ENCODE measurements around the gene SMPDL3A.
"Not testable (repeated sequence)": the region's sequence is repeated elsewhere in the genome, so short reads cannot be mapped to it uniquely, and the experiment has no call there.

Gene SMPDL3A, protein sequence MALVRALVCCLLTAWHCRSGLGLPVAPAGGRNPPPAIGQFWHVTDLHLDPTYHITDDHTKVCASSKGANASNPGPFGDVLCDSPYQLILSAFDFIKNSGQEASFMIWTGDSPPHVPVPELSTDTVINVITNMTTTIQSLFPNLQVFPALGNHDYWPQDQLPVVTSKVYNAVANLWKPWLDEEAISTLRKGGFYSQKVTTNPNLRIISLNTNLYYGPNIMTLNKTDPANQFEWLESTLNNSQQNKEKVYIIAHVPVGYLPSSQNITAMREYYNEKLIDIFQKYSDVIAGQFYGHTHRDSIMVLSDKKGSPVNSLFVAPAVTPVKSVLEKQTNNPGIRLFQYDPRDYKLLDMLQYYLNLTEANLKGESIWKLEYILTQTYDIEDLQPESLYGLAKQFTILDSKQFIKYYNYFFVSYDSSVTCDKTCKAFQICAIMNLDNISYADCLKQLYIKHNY

DNA sequence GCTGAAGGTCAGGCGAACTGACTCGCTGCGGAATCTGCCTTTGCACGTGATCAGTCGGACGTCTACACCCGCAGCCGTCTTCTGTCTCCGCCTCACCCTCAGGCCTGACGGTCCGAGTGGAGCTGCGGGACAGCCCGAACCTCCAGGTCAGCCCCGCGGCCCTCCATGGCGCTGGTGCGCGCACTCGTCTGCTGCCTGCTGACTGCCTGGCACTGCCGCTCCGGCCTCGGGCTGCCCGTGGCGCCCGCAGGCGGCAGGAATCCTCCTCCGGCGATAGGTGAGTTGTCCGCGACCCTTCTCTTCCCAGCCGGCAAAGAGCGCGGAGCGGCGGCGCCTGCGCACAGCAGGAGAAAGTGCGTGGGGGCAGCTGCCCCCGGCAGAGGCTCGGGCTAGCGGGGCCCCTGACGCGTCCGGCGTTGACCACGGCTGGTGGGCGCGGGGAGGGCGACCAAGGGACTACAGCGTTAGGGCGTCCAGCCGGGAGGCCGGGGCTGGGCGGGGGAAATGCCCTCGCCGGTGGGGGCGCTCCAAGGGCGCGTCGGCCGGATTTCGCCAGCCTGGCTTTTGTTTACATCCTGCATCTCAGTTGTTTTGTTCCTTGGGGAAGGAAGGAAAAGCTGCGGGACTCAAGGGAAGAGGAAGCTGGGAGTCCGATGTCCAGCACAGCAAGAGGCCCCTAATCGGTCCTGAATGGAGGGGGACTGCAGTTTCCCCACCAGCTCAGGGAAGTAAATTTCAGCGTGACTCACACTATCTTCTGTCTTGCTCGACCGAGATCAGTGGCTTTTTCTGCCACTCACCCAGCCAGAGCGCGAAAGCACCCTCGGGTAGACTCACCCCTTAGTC, at the start of gene SMPDL3A:
Gene SMPDL3A, plus strand, starts transcription at position 77 of the 846 bp plus-strand sequence. Its CDS starts 89 bp downstream, at position 166.
- peak; percentile 74 for DNase-seq

DNA sequence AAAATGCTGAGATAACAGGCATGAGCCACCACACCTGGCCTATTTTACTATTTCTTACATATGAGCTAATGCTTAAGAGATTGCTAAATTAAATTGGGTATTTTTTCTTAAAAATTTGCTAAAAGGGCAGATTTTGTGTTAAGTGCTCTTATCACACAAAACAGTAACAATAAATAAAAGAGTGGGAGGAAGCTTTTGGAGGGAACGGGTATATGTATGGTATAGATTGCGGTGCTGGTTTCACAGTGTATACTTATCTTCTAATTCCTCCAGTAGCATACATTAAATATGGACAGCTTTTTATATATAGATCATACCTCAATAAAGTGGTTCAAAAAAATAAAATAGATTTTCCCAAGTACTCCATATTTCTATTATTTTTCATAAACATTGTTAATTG, 49.0 kb upstream of the SMPDL3A start:
- no peak for DNase-seq

DNA sequence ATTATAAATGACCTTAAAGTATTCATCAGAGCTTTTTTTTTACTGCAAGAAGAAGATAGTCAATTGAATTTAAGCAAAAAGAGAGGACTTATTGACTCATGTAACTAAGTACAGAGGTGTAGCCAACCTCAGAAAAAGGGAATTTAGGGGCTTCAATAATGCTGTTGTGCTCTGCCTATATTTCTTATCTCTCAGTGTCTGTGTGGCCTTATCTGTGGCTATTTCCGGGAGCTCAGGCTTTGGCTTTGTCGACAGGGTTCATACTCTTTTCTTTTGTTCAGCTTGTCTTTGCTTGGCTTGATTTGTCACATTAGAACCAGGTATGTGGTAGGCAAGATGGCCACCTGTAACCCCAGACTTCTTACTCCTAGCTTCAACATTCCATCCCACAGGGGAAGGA, 48.1 kb upstream of the SMPDL3A start:
- DNase-seq: no peak

DNA sequence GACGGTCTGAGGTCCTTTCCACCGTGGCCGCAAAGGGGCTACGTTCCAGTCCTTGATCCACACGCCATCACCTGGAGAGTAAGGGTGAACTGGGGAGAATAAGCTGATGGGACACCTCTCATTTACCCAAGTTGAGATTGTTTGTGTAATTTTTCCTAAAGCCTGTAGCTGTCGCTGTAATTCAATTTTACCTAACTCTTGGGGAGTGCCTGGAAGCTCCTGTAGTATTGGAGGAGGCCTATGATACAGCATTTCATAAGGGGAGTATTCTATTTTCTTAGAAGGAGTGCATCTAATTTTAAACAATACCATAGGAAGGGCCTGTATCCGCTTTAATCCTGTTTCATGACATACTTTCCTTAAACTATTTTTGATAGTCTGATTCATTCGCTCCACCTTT, 44.8 kb upstream of the SMPDL3A start:
- peak; percentile 20 for DNase-seq

DNA sequence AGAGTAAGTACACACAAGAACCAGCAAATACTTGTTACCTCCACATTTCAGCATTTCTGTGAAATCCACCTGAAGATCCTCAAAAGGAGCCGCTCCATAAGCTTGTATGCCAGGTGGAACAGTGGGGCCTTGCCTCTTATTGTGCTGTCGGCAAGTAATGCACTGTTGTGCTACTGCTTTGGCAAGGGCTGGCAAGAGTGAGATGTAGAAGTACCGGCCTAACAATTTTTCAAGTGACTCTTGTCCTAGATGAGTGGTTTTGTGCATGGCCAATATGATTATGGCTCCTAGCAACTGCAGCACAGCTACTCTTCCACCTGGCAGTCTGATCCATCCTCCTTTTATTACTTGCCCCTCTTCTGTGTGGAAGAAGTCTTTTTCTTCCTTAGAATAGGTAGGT, 44.2 kb upstream of the SMPDL3A start:
- peak; percentile 85 for DNase-seq

DNA sequence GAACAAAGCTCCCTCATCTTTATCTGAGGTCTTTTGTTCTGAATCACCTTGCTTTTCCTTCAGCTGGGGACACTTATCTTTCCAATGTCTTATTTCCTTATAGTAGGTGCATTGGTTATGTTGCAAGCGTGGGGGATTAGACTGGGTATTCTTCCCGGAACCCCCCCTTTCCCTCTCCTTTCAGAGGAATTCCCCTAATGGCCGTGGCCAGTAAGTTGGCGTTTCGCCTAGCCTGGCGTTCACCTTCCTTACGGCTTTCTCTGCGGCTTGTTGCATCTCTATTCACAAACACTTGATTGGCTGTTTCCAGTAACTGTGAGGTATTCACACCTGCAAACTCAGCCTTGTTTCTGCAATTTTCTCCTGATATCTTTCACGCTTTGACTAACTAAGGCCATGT, 42.4 kb upstream of the SMPDL3A start:
- DNase-seq: no peak

DNA sequence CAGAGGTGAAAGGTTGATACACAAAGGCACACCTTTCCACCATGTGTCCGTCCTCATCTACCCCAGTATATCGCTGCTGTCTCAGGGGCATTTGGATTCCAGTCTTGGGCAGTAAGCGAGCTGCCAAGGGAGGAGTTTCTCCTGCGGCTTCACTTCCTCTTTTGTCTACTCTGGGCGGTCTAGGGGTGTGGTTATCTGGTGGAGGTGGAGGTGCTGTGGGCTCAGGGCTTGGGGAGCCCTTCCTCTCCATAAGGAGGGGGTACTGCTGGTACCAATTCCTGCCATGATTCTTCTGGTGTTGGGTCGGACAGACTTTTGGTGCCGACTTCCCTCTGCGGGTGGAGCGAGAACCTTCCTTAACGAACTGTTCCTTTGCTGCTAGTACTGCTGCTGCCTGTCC, 41.5 kb upstream of the SMPDL3A start:
- DNase-seq: no peak

DNA sequence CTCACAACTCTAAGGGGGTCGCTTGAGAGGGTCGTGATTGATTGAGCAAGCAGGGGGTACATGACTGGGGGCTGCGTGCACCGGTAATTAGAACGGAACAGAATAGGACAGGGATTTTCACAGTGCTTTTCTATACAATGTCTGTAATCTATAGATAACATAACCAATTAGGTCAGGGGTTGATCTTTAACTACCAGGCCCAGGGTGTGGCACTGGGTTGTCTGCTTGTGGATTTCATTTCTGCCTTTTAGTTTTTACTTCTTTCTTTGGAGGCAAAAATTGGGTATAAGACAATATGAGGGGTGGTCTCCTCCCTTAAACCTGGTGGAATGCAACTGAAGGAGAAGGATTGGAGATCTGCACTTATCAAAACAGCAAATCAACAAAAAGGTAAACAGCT, 40.1 kb upstream of the SMPDL3A start:
- DNase-seq: not testable (repeated sequence)

DNA sequence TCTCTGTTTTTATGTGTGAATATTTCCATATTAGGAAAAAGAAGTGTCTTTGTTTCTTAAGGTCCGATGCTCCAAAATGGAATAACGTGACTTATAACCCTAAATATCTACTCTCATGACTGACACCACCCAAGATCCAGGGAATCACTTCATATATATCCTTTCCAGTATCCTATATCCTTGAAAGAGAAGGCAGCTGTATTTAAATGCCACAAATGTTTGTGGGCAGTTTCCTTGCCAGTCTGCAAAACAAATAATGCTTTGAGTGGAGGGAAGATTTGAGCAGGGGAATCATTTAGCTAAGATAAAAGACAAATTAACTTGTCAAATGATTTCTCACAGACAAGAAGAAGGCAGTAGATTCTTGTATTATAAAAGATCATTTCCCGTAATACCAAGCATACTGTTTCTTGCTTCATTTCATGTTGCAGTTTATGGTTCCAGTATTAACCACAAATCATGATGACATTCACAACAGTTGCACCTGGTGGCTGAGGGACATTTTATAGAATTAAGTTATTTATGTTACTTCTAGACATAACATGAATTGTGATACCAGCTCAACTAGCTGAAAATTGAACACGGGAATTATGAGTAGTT, 39.5 kb upstream of the SMPDL3A start:
- DNase-seq: peak; percentile 13

DNA sequence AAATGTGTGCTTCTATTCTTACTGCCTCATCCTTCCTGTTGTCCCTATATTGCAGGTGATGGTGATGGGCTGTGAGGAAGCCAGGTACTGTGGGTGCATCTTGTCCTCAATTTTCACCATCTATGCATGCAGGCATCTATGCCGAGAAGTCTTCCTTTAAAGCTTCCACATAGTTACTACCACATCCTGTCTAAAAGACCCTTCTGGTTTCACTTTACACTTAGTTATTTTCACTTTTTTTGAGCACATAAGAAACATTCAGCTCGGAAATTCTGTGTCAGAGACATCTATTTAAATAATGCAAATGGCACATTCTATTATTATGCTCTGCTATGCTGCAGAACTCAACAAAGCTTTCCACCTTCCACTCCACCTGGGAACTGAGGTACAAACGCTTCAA, 37.7 kb upstream of the SMPDL3A start:
- DNase-seq: no peak

DNA sequence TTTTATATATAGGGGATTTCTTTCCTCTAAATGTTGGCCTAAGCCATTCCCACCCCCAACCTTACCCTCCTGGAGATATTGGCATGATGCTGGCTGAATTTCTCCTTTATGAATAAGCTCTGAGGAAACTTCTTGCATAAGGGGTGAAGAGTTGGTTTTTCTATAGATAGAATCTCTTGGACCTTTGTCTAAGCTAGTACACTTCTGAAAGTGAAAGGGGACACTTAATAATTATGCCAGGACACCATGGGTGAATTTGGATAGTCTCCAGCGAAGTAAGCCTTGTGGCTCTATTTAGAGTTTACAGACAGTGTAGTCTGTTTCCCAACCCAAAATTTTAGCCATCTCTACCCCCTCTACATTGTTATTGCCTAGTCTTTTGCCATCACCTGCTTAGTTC, 36.6 kb upstream of the SMPDL3A start:
- no peak for DNase-seq

DNA sequence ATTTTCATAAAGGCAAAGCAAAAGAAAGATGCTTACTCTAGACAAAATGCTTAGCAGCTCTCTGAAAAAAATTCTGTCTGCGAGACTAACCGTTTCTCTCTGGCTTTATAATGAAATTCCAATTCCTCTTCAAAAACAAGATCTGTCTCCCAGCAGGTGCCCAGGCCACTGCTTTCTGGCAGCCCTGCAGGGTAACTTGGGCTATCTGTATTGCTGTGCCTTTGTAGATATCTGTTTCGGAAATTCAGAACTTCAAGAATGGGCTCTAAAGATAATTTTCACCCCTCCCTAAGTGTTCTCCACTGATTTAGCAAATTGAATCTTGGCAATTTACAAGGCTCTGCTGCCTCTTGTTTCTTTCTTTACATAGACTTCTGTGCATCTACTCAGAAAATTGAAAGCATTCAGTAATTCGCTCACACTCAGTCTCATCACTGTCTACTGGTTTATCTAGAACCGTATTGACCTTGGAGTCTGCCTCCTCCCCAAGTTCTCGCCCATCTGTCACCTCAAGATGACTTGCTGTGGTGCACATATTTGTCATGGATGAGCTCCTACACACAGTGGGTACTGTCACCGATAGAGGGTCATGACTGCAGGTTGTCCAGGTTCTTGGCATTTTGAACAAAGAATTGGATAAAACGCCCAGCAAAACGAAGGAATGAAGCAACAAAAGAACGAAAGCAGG, 35.9 kb upstream of the SMPDL3A start:
- no peak for DNase-seq

DNA sequence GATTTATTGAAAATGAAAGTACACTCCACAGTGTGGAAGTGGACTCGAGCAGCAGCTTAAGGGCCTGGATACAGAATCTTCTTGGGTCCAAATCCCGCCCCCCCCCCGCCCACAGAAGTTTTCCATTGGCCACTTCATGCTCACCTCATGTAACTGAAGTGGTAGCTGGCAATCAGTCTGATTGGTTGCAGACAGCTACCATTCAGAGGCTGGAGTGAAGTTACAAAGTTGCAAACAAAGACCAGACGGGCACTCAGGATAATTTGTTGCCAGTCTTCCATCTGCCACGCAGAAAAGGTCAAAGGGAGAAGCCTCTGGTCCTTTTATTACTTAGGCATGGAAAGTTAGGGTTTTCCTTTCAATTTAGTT, 35.4 kb upstream of the SMPDL3A start:
- no peak for DNase-seq

DNA sequence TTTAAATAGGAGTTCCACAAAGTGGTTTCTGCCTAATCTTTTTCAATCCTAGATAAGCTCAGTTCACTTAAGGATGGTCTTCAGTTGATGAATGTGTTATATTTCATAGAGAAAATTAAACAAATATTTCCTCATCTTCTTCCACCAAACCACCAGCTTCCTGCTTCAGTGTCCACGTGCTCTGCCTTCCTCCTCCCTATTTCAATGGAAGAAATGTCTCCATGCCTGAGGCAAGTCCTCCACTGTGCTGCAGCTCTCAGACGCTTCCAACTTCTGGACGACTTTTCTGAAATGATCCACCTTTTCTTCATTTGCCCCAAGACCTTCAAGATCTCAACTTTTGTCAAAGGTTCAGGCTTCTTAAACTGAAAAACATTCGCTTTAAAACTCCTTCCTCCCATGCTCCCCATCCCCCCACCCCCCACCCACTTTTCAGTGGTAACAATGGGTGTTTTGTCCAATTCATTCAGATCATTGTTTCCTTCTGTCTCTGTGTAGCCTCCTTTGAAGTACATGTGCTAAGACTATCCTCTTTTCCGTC, 34.8 kb upstream of the SMPDL3A start:
- no peak for DNase-seq

DNA sequence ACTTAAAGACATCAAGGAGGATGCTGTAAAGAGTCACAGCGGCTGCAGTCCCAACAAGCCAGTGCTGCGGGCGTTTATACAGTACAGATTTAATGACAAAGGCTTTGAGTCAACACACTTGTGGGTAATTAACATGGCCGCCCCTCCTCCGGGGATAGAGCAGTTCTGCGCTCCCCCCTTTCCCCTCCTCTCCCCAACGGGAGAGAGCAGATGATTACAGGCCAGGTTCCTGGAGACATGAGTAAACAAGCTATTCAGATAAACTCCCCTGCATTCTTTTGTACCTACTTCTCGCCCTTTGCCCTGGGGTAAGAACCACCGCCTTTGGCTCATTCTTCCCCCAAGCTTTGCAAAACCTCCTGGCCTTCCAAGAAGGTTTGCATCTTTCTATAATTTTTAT, 33.2 kb upstream of the SMPDL3A start:
- peak; percentile 74 for DNase-seq

DNA sequence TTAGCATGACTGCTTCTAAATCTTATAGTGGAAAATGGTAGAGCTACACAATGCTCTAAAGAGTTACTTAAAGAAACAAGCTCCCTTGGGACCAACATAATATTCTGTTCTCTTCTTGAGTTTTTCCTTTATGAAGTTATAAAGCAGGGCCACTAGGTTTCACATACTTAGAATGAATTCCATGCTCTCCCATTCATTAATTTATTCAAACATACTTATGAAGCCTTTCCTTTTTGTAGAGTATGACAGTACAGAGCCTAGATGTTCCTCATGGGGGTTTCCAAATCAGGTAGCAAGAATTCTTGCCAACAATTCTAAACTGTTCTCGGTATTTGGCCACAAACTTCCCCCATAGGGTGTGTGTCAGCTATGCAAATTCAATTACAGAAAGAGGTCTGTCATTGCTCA, 30.1 kb upstream of the SMPDL3A start:
- DNase-seq: no peak

DNA sequence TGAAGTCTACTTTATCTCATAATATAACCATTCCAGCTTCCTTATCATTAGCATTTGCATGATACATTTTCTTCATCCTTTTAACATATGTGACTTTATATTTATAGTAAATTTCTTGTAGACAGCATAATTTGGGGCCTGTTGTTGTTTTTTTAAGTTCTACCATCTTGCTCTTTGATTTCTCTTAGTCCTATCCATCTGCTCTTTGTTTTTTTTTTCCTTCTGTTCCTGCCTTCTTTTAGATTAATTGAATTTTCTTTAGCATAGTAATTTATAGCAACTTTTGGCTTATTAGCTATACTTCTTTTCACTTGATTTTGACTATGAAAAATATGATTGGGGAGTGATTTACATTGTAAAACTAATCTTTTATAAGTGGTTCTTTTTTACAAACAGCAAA, 28.7 kb upstream of the SMPDL3A start:
- no peak for DNase-seq

DNA sequence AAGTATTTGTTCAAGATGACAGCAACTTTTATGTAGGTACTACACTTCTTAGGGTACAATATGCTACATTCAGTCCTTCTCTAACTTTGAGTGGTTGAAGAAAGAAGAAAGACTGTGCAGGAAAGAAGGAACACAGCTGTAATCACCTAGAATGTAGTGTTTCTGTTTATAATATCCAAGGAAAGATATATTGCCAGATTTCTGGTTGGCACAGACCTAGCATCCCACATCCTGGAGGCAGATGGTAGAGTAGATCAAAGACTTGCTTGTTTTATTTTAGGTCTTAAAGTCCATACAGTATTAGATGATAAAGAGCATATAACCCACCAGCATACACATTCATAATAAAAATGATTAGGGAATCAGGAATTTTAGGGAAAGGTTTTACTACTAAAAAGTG, 22.8 kb upstream of the SMPDL3A start:
- no peak for DNase-seq

DNA sequence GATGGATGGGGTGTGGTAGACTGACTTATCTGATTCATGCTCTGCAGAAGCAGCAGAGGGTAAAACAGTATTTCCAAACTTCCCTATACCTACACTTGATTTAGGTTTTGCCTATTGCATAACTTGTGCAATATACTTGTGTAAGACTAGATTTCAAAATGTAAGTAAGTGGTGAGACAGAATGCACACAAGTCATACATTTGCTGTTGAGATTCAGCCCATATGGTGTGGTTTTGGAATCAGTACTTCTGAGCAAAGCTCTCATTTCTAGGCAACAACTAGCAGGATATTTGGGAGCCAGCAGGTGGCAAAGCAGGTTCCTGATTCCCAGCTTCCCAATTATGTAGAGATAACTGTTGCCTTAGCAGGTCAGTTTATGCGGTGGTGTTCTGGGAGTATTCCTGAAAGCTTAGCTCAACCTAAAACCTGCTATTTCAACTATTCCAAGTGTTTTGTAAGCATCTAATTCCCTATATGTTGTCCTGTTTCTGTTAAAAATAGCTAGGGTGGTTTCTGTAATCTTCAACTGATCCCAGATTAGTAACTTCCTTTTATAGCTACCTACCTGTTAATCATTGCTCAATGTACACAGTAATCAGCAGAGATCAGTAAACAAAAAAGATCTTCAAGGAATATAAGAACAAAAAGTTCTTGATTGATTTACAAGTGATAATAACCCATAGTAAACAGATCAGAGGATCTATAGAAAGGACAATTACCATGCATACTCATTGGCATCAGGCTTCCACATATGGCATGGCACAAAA, 18.0 kb upstream of the SMPDL3A start:
- peak; percentile 28 for DNase-seq

DNA sequence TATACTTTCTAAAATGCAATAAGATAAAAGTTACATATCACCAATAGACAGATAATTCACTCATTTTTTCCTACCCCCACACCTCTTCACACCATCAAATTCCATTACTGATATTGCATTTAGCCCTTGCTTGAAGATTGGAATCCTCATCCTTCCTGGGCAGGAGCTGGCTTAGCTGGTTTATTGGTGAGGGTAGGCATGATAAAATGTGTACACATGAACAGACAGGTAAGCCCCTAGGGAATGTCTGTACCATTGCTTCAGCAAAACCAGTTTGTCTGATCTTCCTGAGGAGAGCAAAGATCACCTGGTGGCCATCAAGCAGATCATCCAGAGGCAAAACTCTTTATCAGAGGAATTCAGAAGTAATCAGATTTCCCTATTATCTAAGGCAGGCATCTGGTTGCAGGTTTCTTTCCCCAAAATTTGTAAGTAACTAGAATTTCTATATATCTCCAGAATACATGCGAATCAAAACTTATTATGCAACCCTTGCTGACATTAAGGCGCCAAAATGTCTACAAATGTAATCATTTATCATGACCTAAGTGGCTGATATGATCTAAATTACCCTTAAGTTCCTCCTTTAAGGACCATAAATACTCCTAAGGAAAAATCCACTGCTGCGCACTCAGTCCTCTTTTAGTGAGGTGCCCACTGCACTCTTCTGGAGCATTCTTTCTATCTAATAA, 16.2 kb upstream of the SMPDL3A start:
- DNase-seq: no peak

DNA sequence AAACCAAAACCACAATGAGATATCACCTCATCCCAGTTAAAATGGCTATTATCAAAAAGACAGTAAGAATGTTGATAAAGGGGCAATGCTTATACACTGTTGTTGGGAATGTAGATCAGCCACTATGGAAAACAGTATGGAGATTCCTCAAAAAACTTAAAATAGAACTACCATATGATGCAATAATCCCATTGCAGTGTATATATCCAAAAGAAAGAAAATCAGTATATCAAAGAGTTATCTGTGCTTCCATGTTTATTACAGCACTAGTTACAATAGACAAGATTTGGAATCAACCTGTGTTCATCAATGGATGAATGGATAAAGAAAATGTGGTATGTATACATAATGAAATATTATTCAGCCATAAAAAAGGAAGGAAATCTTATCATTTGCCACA, 13.1 kb upstream of the SMPDL3A start:
- DNase-seq: no peak

Data from NCI-H345 (cell line).